GM12892 (cell line): ENCODE data around the gene FLVCR2.

ENCODE experiments used
- DNase-seq: peaks from one replicate; pipeline ENCODE4 v3.0.0; 2011; ENCODE audit not compliant: insufficient read length
- FAIRE-seq: peaks from 2 replicates; lab custom pipeline; 2011; peaks lifted over from hg19 to GRCh38; lab: Jason Lieb, UNC
- POLR2A ChIP-seq: IDR thresholded peaks from 2 replicates; pipeline ENCODE4 v1.6.1; 2011; ENCODE audit warnings: low read depth, low read length, control low read depth
- POLR2AphosphoS5 ChIP-seq: IDR thresholded peaks from 2 replicates; pipeline ENCODE4 v1.6.1; 2011; ENCODE audit warnings: low read depth, low read length, control low read depth
- TAF1 ChIP-seq: IDR thresholded peaks from 2 replicates; pipeline ENCODE4 v1.6.1; 2011; ENCODE audit warnings: low read depth, mild to moderate bottlenecking, control low read depth, low read length, borderline replicate concordance

Gene FLVCR2

GRCh38 chr14:75543253-75543652 lies 35.2 kb upstream of the FLVCR2 start:
- TF ChIP-seq POLR2A: no peak
- no peak for TF ChIP-seq TAF1
- TF ChIP-seq POLR2AphosphoS5: no peak
- FAIRE-seq: peak; percentile 17
- no peak for DNase-seq

GRCh38 chr14:75543786-75544185 lies 34.6 kb upstream of the FLVCR2 start:
- DNase-seq (no peak), FAIRE-seq (no peak)
- TF ChIP-seq POLR2A: no peak
- TF ChIP-seq POLR2AphosphoS5: no peak
- TF ChIP-seq TAF1: no peak

- no peak for DNase-seq
- no peak for FAIRE-seq
- TF ChIP-seq TAF1: no peak
- TF ChIP-seq POLR2AphosphoS5: no peak
- no peak for TF ChIP-seq POLR2A
Observed at GRCh38 chr14:75545907-75546306, 32.5 kb upstream of the FLVCR2 start.

GRCh38 chr14:75547552-75548250 lies 30.7 kb upstream of the FLVCR2 start:
- FAIRE-seq (peak; percentile 21), DNase-seq (no peak)
- no peak for TF ChIP-seq TAF1
- TF ChIP-seq POLR2A: no peak
- TF ChIP-seq POLR2AphosphoS5: no peak

- DNase-seq: no peak
- TF ChIP-seq POLR2A: no peak
- no peak for TF ChIP-seq POLR2AphosphoS5
- TF ChIP-seq TAF1: no peak
Observed at GRCh38 chr14:75548544-75548943, 29.9 kb upstream of the FLVCR2 start.

GRCh38 chr14:75549169-75549568 lies 29.3 kb upstream of the FLVCR2 start:
- TF ChIP-seq TAF1 (peak; percentile 26; the same call in 1 of the 2 replicates), POLR2A (no peak)
- FAIRE-seq (peak; percentile 96), DNase-seq (peak; percentile 42)

More at GRCh38 chr14:75548544-75548943, 29.9 kb upstream of the FLVCR2 start:
- no peak for FAIRE-seq

- FAIRE-seq: peak; percentile 91
- no peak for DNase-seq
- TF ChIP-seq TAF1: no peak
- no peak for TF ChIP-seq POLR2AphosphoS5
- TF ChIP-seq POLR2A: no peak
Observed at GRCh38 chr14:75551021-75551420, 27.4 kb upstream of the FLVCR2 start.

GRCh38 chr14:75553157-75553556 lies 25.3 kb upstream of the FLVCR2 start:
- DNase-seq: no peak
- TF ChIP-seq POLR2AphosphoS5 (no peak), TAF1 (no peak), POLR2A (no peak)
- no peak for FAIRE-seq

- TF ChIP-seq POLR2A (no peak), TAF1 (no peak), POLR2AphosphoS5 (no peak)
- FAIRE-seq: no peak
- DNase-seq: no peak
Observed at GRCh38 chr14:75553761-75554364, 24.6 kb upstream of the FLVCR2 start.

GRCh38 chr14:75554482-75554881 lies 23.9 kb upstream of the FLVCR2 start:
- FAIRE-seq (no peak), DNase-seq (no peak)

GRCh38 chr14:75558440-75558839 lies 20.0 kb upstream of the FLVCR2 start:
- DNase-seq (no peak), FAIRE-seq (no peak)
- TF ChIP-seq TAF1: no peak
- no peak for TF ChIP-seq POLR2AphosphoS5
- no peak for TF ChIP-seq POLR2A

More at GRCh38 chr14:75554482-75554881, 23.9 kb upstream of the FLVCR2 start:
- TF ChIP-seq TAF1 (no peak), POLR2A (no peak), POLR2AphosphoS5 (no peak)

- FAIRE-seq (no peak), DNase-seq (no peak)
- TF ChIP-seq POLR2A (no peak), POLR2AphosphoS5 (no peak), TAF1 (no peak)
Observed at GRCh38 chr14:75559045-75559444, 19.4 kb upstream of the FLVCR2 start.
